ENCODE data around the gene EXOSC9. TPM values are rescaled to one million over a fixed set of nuclear protein-coding genes. Genes with fewer than 3 reads are reported as not detected.

The EXOSC9 gene
- polyA plus RNA-seq, 1 of the 3 experiments (the other 2 are of a cell fraction): 38.8 TPM

- TF ChIP-seq REST (IDR thresholded peaks at IDR 0.05; ENCODE audit: low read depth, low read length) (no peak), SMC3 (IDR thresholded peaks at IDR 0.05; ENCODE audit: low read depth, low read length) (no peak), TEAD4 (IDR thresholded peaks at IDR 0.05; ENCODE audit: borderline replicate concordance, insufficient read depth) (no peak), ELF1 (IDR thresholded peaks at IDR 0.05) (no peak), GATA2 (CRISPR knock-in tag; IDR thresholded peaks at IDR 0.05) (no peak), YY1 (IDR thresholded peaks at IDR 0.05; ENCODE audit: low read depth) (no peak), TAF1 (IDR thresholded peaks at IDR 0.05; ENCODE audit: borderline replicate concordance, low read depth, low read length) (no peak)
- TF ChIP-seq, protein P1, sequence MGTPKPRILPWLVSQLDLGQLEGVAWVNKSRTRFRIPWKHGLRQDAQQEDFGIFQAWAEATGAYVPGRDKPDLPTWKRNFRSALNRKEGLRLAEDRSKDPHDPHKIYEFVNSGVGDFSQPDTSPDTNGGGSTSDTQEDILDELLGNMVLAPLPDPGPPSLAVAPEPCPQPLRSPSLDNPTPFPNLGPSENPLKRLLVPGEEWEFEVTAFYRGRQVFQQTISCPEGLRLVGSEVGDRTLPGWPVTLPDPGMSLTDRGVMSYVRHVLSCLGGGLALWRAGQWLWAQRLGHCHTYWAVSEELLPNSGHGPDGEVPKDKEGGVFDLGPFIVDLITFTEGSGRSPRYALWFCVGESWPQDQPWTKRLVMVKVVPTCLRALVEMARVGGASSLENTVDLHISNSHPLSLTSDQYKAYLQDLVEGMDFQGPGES (IDR thresholded peaks at IDR 0.05; ENCODE audit: low read depth, low read length): no peak
- TF ChIP-seq, protein P2, sequence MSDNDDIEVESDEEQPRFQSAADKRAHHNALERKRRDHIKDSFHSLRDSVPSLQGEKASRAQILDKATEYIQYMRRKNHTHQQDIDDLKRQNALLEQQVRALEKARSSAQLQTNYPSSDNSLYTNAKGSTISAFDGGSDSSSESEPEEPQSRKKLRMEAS (IDR thresholded peaks at IDR 0.05; ENCODE audit: low read depth): no peak
These were observed 10.0 kb downstream of the EXOSC9 start (continued) for GRCh38 chr4:121811122-121811521.

GRCh38 chr4:121814756-121815155 is 13.6 kb downstream of the EXOSC9 start:
- no peaks in the 10 kb centered on the region for H3K9me3 ChIP-seq
- peaks cover 88% of the 10 kb centered on the region for H3F3A ChIP-seq (replicated peaks; ENCODE audit: insufficient read depth)
- H4K20me1 ChIP-seq (ENCODE audit: insufficient read depth): no peaks in the 10 kb centered on the region
- no peak for DNase-seq
- peaks cover 84 to 91% of the 10 kb centered on the region in 2 experiments for H3K36me3 ChIP-seq (replicated peaks in 1 of 2; ENCODE audit: control insufficient read depth in 1 of 2, insufficient read depth in 2 of 2, low read length in 1 of 2)
- no peak overlapping the region for H3K4me3 ChIP-seq (ENCODE audit: low read depth in 2 of 2, low read length in 1 of 2)
- H3K27ac ChIP-seq (ENCODE audit: low read depth in 2 of 2, low read length in 1 of 2): peak overlapping the region; percentile 47 to 63; a peak in 3 of 4 replicates
- H3K9ac ChIP-seq: no peak overlapping the region; the same call in 1 of the 2 replicates
- TF ChIP-seq GATA2 (CRISPR knock-in tag; IDR thresholded peaks at IDR 0.05) (no peak), TCF12 (IDR thresholded peaks at IDR 0.05) (0 out of 2 replicates have a peak, but pooled peaks have one; percentile 5), FOSL2 (IDR thresholded peaks at IDR 0.05; ENCODE audit: borderline replicate concordance, low read depth) (peak; percentile 4; the same call in 1 of the 2 replicates)
- H3K4me1 ChIP-seq (ENCODE audit: control insufficient read depth in 1 of 2, insufficient read depth in 2 of 2, low read depth in 1 of 2, low read length in 1 of 2): peaks cover 0 to 19% of the 10 kb centered on the region in 2 experiments; a peak in 2 of 4 replicates
- peaks cover 56% of the 10 kb centered on the region for H3K79me2 ChIP-seq (ENCODE audit: insufficient read depth)
- peak overlapping the region; percentile 40 for H3K4me2 ChIP-seq
- WGBS (ENCODE audit: low lambda C conversion rate): 60% methylated on average over 2 of the region's 2 CpGs
- no peaks in the 10 kb centered on the region for H3K27me3 ChIP-seq (ENCODE audit: insufficient read depth)
- no peak overlapping the region for H2AFZ ChIP-seq (ENCODE audit: low read depth)
- CTCF ChIA-PET: no interaction called here
- POLR2A ChIA-PET: no interaction called here
- no peaks in the 10 kb centered on the region for H3K9me2 ChIP-seq
